K562 (cell line): ENCODE results near the gene GPR35. TPM values are rescaled to one million over a fixed set of nuclear protein-coding genes. Genes with fewer than 3 reads are reported as not detected.

Experiments used
- ATAC-seq: fragments of 200-7000 bp; cut with Tn5 transposase; 3 replicates; pipeline ENCODE4 v1.9.1; 2020; ENCODE audit warnings: moderate library complexity
- BruUV-seq: library from RNA; stranded (reverse); fragments of 400-500 nt; replicated peaks from 2 replicates; lab custom pipeline; 2021; lab: Mats Ljungman, UMichigan
- CTCF ChIA-PET: fragments of 300-600 bp; formaldehyde crosslinking; extraction: SDS; loops from one replicate; lab custom pipeline; 2021; ENCODE audit warnings: low intra/inter-chr PET ratio; lab: Yijun Ruan, JAX
- POLR2A ChIA-PET: fragments of 300-600, 350-650 bp; sonication (Branson Sonifier 250); formaldehyde crosslinking; extraction: SDS; loops from one replicate; lab custom pipeline; 2021; ENCODE audit warnings: antibody characterized with exemption, inconsistent platforms; lab: Yijun Ruan, JAX
- DNase-seq, 4 experiments: peaks; one replicate each; pipeline versions ENCODE4 v3.0.0 to v3.0.0-alpha.2; 2011 to 2018; ENCODE audit warnings: low spot score in 3 of 4, mixed read lengths in 3 of 4; ENCODE audit errors: extremely low read depth in 1 of 4
- FAIRE-seq: peaks from 2 replicates; lab custom pipeline; 2011; peaks lifted over from hg19 to GRCh38; lab: Jason Lieb, UNC
- H2AFZ ChIP-seq: 2 replicates; pipeline ENCODE4 v1.6.0; 2011; ENCODE audit warnings: low read depth, low read length, control low read depth, inconsistent platforms
- H3K27ac ChIP-seq: fragments of 200-600 bp; 3 replicates; pipeline ENCODE4 v1.8.0; 2011; ENCODE audit warnings: low read depth, mild to moderate bottlenecking, control low read depth, inconsistent platforms, low read length, moderate library complexity, mixed read lengths; ENCODE audit errors: extremely low read depth
- H3K27me3 ChIP-seq, 2 experiments: fragments of 300-600 bp in 1 of 2; 2 replicates in 1 of 2; 3 replicates in 1 of 2; pipeline versions ENCODE4 v1.6.0 to v1.8.0; 2011; ENCODE audit warnings: inconsistent platforms in 2 of 2, low read length in 2 of 2, mild to moderate bottlenecking in 1 of 2, mixed read lengths in 1 of 2, moderate library complexity in 1 of 2; ENCODE audit not compliant: control insufficient read depth in 2 of 2, insufficient read depth in 2 of 2
- H3K36me3 ChIP-seq: fragments of 300-600 bp; 3 replicates; pipeline ENCODE4 v1.8.0; 2011; ENCODE audit warnings: mild to moderate bottlenecking, low read length, inconsistent platforms; ENCODE audit not compliant: control insufficient read depth, insufficient read depth
- H3K4me1 ChIP-seq, 2 experiments: fragments of 200-600 bp in 1 of 2; replicated peaks in 1 of 2; 2 replicates in 1 of 2; 3 replicates in 1 of 2; pipeline versions ENCODE4 v1.5.1 to v1.8.0; 2011; ENCODE audit warnings: inconsistent platforms in 2 of 2, low read length in 2 of 2, mild to moderate bottlenecking in 1 of 2, mixed read lengths in 1 of 2, moderate library complexity in 1 of 2; ENCODE audit not compliant: control insufficient read depth in 2 of 2, insufficient read depth in 2 of 2
- H3K4me2 ChIP-seq: 2 replicates; pipeline ENCODE4 v1.6.1; 2011; ENCODE audit warnings: low read length, control low read depth, inconsistent platforms, mixed read lengths; ENCODE audit not compliant: insufficient read depth
- H3K4me3 ChIP-seq: fragments of 200-600 bp; sonication (generic), shearing (Covaris generic); 2 replicates; pipeline ENCODE4 v1.5.1; 2016; ENCODE audit warnings: control low read depth, inconsistent platforms
- H3K79me2 ChIP-seq: fragments of 200-600 bp; 3 replicates; pipeline ENCODE4 v1.8.0; 2011; ENCODE audit warnings: low read length, inconsistent platforms; ENCODE audit not compliant: control insufficient read depth, insufficient read depth
- H3K9ac ChIP-seq, 2 experiments: 2 replicates each; pipeline versions ENCODE4 v1.6.0 to v1.6.1; 2011; ENCODE audit warnings: low read depth in 2 of 2, low read length in 2 of 2, control low read depth in 1 of 2, inconsistent platforms in 1 of 2, mild to moderate bottlenecking in 1 of 2, mixed read lengths in 1 of 2; ENCODE audit not compliant: insufficient read depth in 1 of 2
- H3K9me1 ChIP-seq: one replicate; pipeline ENCODE4 v1.6.0; 2011; ENCODE audit warnings: inconsistent platforms, mild to moderate bottlenecking, low read length, moderate library complexity; ENCODE audit not compliant: control insufficient read depth, insufficient read depth
- H3K9me3 ChIP-seq: replicated peaks from 2 replicates; pipeline ENCODE4 v1.5.1; 2011; ENCODE audit warnings: low read depth, low read length, inconsistent platforms; ENCODE audit not compliant: control insufficient read depth, insufficient read depth
- H4K20me1 ChIP-seq: replicated peaks from 2 replicates; pipeline ENCODE4 v1.6.1; 2011; ENCODE audit warnings: low read length, inconsistent platforms, mixed read lengths; ENCODE audit not compliant: control insufficient read depth, insufficient read depth
- GABPB1 ChIP-seq: sonication (generic); formaldehyde crosslinking; IDR thresholded peaks from 2 replicates; pipeline ENCODE4 v1.8.0; 2022; ENCODE audit warnings: mild to moderate bottlenecking, missing genetic modification reagents
- RBFOX2 ChIP-seq: fragments of 200-400 bp; formaldehyde crosslinking; IDR thresholded peaks from 2 replicates; pipeline ENCODE4 v1.6.1; 2017; ENCODE audit warnings: low read depth, mild to moderate bottlenecking, low read length, moderate library complexity
- WGBS: fragments of 100-300 bp; shearing (Covaris generic); methylation state at CpG from one replicate; pipeline ENCODE4 v1.1.6; 2016; ENCODE audit warnings: low coverage, mixed read lengths; ENCODE audit not compliant: insufficient coverage; ENCODE audit errors: missing lambda C conversion rate; 5-methylcytosine and 5-hydroxymethylcytosine counted together
- in situ Hi-C: fragments of 300-500 bp; cut with MboI; formaldehyde crosslinking; loops from 4 replicates; pipeline ENCODE4 v1.15.0; 2018; ENCODE audit warnings: inconsistent platforms, mixed read lengths
- intact Hi-C: fragments of 100-400 bp; cut with micrococcal nuclease; formaldehyde crosslinking; loops from 2 replicates; pipeline ENCODE4 v1.14.2; 2022
- polyA plus RNA-seq, 8 experiments: library from polyadenylated mRNA; depleted of rRNA in 4 of 8; stranded (reverse) in 5 of 8; unstranded in 3 of 8; fragments of >200 nt; fragmentation: Nextera tagmentation in 2 of 8; fragmentation: Illumina TruSeq in 1 of 8; extraction: Ambion mirVana in 2 of 8; extraction: Trizol in 1 of 8; gene quantifications; 2 replicates each; pipeline versions ENCODE4 v1.2.1 to v1.2.3, GENCODE V29; 2011 to 2014; ENCODE audit warnings: inconsistent platforms in 1 of 8, missing spikeins in 1 of 8
- total RNA-seq, 7 experiments: library from RNA; depleted of rRNA in 6 of 7; stranded (reverse); fragments of >200 nt in 6 of 7; fragmentation: Illumina TruSeq in 2 of 7; extraction: Trizol in 2 of 7; gene quantifications; 2 replicates each; pipeline versions ENCODE4 v1.2.1 to v1.2.3, GENCODE V29; 2011 to 2021; ENCODE audit warnings: low replicate concordance in 1 of 7
- TF ChIP-seq, protein P1 (sequence below): fragments of 200-800 bp; sonication (Bioruptor generic); IDR thresholded peaks from 2 replicates; pipeline ENCODE4 v1.6.1; 2017; ENCODE audit warnings: missing genetic modification characterization, missing compliant biosample characterization
- TF ChIP-seq, protein P2 (sequence below), 3 experiments: fragments of 200-800 bp in 1 of 3; fragments of 250-450 bp in 1 of 3; fragments of 450-650 bp in 1 of 3; sonication (Bioruptor Pico) in 1 of 3; sonication (Bioruptor generic) in 1 of 3; formaldehyde crosslinking in 1 of 3; IDR thresholded peaks; 2 replicates each; pipeline versions ENCODE4 v1.6.1 to v1.8.0; 2016 to 2022; ENCODE audit warnings: mild to moderate bottlenecking in 2 of 3, missing genetic modification characterization in 2 of 3, missing compliant biosample characterization in 1 of 3, moderate library complexity in 1 of 3

The GPR35 gene
- total and polyA plus RNA-seq, 9 of the 15 experiments (the other 6 are each of a cell fraction or from before 2014, with no cell fraction given), result 0.04 to 0.50 (median 0.29) TPM; not detected in 3

DNA sequence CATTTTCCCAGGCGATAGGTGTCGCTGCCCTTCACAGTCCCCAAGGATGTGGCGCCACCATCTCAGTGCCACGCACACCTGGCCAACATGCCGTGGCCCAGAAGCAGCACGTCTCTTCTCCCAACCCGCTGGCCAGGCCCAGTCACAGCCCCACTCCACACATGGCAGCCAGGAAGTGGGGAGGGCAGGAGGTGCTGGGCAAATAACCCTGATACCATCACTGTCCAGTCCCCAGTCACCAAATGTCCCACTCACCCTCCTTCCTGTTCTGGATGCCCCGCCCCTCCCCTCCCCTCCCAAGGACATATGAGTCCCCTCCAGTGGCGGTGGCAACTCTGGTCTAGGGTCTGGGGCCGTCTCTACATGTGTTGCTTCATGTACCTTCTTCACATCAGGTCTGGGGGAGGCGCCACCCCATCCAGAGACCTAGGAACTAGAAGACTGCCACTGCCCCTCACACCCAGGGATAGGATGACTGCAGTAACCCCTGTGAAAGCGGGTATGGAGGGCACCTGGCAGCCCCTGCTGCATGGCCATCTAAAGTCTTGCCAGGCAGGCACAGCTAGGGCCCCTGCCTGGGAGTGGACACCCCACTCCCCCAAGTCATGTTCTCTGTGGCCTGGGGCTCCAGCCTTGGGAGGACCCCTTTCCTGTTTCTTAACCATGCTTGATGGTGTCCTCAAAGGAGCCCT, 46.1 kb upstream of the GPR35 start:
- DNase-seq, result peak in 3 of 4 experiments; percentile 31 to 49 (median 43)
- no peak for FAIRE-seq
- peaks cover 28% of the 10 kb centered on the region for H3K79me2 ChIP-seq
- peaks cover 8% of the 10 kb centered on the region for H3K9me1 ChIP-seq
- intact Hi-C loops (no loop called here), in situ Hi-C loops (no loop called here)
- WGBS, result 92% methylated on average over 4 of the region's 12 CpGs
- ChIA-PET POLR2A (interaction anchor here (0.9 to 2.4 kb wide), 5 partner anchors 7 to 42 kb away, joined by 3 to 8 read pairs (median 8); partner anchors contain the start of gene RNPEPL1), CTCF (no interaction called here)
- peaks cover 36 to 40% of the 10 kb centered on the region in 2 experiments for H3K4me1 ChIP-seq
- H3K36me3 ChIP-seq, result peaks cover 38% of the 10 kb centered on the region; the same call in 2 of the 3 replicates
- H3K9ac ChIP-seq, result peak overlapping the region; percentile 41 to 77; a peak in 3 of 4 replicates
- 0 out of 2 replicates have a peak overlapping the region, but pooled peaks have one; percentile 54 for H3K4me2 ChIP-seq
- H3K27me3 ChIP-seq, result no peaks in the 10 kb centered on the region
- H3K27ac ChIP-seq, result peak overlapping the region; percentile 45; the same call in 2 of the 3 replicates
- H3K4me3 ChIP-seq, result no peak overlapping the region
- no peaks in the 10 kb centered on the region for H3K9me3 ChIP-seq
- BruUV-seq, result no TSS peak
- H4K20me1 ChIP-seq, result no peaks in the 10 kb centered on the region; the same call in 1 of the 2 replicates
- peak; percentile 43 for ATAC-seq
- no peak overlapping the region for H2AFZ ChIP-seq
- TF ChIP-seq, protein P1, sequence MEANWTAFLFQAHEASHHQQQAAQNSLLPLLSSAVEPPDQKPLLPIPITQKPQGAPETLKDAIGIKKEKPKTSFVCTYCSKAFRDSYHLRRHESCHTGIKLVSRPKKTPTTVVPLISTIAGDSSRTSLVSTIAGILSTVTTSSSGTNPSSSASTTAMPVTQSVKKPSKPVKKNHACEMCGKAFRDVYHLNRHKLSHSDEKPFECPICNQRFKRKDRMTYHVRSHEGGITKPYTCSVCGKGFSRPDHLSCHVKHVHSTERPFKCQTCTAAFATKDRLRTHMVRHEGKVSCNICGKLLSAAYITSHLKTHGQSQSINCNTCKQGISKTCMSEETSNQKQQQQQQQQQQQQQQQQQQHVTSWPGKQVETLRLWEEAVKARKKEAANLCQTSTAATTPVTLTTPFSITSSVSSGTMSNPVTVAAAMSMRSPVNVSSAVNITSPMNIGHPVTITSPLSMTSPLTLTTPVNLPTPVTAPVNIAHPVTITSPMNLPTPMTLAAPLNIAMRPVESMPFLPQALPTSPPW, result peak; percentile 17; the same call in 1 of the 2 replicates
- TF ChIP-seq RBFOX2, result 0 out of 2 replicates have a peak, but pooled peaks have one; percentile 18
- TF ChIP-seq GABPB1 (CRISPR knock-in tag), result peak; percentile 73; the same call in 1 of the 2 replicates
- TF ChIP-seq, protein P2, sequence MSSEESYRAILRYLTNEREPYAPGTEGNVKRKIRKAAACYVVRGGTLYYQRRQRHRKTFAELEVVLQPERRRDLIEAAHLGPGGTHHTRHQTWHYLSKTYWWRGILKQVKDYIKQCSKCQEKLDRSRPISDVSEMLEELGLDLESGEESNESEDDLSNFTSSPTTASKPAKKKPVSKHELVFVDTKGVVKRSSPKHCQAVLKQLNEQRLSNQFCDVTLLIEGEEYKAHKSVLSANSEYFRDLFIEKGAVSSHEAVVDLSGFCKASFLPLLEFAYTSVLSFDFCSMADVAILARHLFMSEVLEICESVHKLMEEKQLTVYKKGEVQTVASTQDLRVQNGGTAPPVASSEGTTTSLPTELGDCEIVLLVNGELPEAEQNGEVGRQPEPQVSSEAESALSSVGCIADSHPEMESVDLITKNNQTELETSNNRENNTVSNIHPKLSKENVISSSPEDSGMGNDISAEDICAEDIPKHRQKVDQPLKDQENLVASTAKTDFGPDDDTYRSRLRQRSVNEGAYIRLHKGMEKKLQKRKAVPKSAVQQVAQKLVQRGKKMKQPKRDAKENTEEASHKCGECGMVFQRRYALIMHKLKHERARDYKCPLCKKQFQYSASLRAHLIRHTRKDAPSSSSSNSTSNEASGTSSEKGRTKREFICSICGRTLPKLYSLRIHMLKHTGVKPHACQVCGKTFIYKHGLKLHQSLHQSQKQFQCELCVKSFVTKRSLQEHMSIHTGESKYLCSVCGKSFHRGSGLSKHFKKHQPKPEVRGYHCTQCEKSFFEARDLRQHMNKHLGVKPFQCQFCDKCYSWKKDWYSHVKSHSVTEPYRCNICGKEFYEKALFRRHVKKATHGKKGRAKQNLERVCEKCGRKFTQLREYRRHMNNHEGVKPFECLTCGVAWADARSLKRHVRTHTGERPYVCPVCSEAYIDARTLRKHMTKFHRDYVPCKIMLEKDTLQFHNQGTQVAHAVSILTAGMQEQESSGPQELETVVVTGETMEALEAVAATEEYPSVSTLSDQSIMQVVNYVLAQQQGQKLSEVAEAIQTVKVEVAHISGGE (CRISPR knock-in tag; IDR thresholded peaks at IDR 0.05), result peak in 2 of 3 experiments; percentile 63 to 67; a peak in 4 of 6 replicates
